ENCODE measurements around the gene NSMCE4A. TPM values are rescaled to one million over a fixed set of nuclear protein-coding genes. Genes with fewer than 3 reads are reported as not detected.
A peak's percentile ranks its signal among the peaks of the same experiment; 100 is the strongest.
"Not testable (repeated sequence)": the region's sequence is repeated elsewhere in the genome, so short reads cannot be mapped to it uniquely, and the experiment has no call there.

NSMCE4A gene
- total and polyA plus RNA-seq, 3 experiments from 2014 or later: 58.2 to 70.9 (median 67.8) TPM

DNA sequence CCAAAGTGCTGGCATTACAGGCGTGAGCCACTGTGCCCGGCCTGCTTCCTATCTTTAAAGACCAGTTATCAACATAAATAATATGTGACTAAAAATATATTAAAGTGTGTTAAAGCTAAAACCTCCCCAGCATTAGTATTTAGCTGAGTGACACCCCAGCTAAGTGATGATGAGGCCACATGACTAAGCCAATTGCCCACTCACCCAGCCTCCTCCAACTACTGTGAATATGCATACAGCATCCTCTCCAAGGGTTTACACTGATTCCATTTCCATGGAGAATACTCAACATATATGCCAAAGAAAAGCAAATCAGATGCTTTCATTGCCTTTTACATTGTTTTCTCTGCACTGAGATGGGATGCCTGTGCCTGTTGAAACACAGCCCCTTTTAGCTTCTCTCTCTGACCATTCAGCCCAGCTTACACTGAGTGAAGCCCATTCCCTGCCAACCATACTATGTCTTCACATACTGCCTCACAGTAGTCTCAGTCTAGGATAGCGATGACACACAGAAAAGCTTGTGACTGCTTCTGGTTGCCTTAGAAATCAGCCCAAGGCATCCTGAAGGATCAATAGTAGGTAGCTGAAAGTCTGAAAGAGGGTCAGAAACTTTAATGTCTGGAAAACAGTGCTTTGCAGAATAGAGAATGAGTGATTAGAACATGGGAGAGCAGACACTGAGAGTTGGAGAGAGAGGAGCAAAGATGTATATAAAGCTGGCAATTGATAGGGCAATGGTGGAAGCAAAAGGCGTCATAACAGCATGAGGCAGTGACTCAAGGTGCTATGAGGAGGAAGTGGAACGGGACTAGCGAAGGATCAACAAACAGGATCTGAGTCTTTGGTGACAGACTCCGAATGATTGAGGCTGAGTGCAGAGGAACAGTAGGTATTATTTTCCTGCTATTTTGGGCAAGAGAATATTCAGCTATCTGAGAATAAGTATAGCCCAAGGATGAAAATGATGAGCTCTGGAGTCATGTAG lies 27.4 kb downstream of the NSMCE4A start:
- Mint-ChIP-seq H3K9me3 (peaks cover 0 to 2% (median 0%) of the 10 kb centered on the region in 5 donors), H3K27ac (peak overlapping the region in 1 of 8 donors; percentile 5), H3K27me3 (peaks cover 0 to 3% of the 10 kb centered on the region in 2 donors), H3K4me1 (no peaks in the 10 kb centered on the region), H3K4me3 (no peak overlapping the region), H3K36me3 (peaks cover 0 to 7% (median 3%) of the 10 kb centered on the region in 3 donors)
- no peak overlapping the region for H3K27ac ChIP-seq (ENCODE audit: low read depth, low read length)
- no peak overlapping the region for H3K4me3 ChIP-seq (ENCODE audit: low read length)
- no peaks in the 10 kb centered on the region for H3K36me3 ChIP-seq (ENCODE audit: insufficient read depth, low read length)
- H3K4me1 ChIP-seq (ENCODE audit: insufficient read depth, low read length): no peaks in the 10 kb centered on the region
- CTCF ChIA-PET: no interaction called here
- H3K27me3 ChIP-seq (ENCODE audit: insufficient read depth, low read length, poor library complexity, severe bottlenecking): no peaks in the 10 kb centered on the region
- POLR2A ChIA-PET: interaction anchor here (0.6 kb wide), 1 partner anchor 390 kb away, joined by 3 read pairs; no protein-coding TSS in a partner anchor
- DNase-seq: no peak
- no peaks in the 10 kb centered on the region for H3K9me3 ChIP-seq (ENCODE audit: low read length)

DNA sequence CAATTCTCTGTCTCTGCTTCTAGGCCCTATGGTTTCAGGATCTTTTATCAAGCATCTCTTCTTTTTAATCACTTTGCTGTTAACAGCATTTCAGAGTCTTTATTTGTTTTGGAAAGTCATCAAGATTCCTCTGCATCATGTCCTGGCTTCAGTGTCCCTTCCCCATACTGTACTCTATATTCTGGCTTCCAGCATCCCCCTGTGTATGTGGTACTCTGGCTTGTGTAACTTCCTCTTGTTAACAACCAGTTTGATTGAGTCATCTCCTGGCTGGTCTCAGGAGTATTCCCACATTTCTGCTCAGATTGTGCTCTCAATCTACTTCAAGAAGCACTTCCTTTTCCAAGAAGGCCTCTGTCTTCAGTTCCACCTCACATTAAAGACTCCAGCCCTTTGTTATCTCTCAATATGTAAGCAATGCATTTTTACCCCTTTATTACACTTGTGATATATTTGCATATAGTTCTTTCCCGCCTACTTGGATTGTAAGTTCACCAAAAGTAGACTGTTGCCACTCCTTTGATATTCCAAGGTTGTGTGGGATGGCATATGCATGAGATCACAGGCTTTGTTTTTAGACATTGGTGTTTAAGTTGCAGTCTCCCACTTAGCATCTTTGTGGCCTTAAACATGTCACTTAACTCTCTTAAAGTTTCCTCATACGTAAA lies 32.1 kb downstream of the NSMCE4A start:
- ChIA-PET POLR2A (no interaction called here), CTCF (no interaction called here)
- H3K36me3 Mint-ChIP-seq: no peaks in the 10 kb centered on the region
- no peaks in the 10 kb centered on the region for H3K9me3 Mint-ChIP-seq
- Histone ChIP-seq H3K27me3 (ENCODE audit: insufficient read depth, low read length, poor library complexity, severe bottlenecking) (no peaks in the 10 kb centered on the region), H3K36me3 (ENCODE audit: insufficient read depth, low read length) (no peaks in the 10 kb centered on the region), H3K9me3 (ENCODE audit: low read length) (no peaks in the 10 kb centered on the region), H3K4me3 (ENCODE audit: low read length) (no peak overlapping the region), H3K27ac (ENCODE audit: low read depth, low read length) (no peak overlapping the region), H3K4me1 (ENCODE audit: insufficient read depth, low read length) (no peaks in the 10 kb centered on the region)
- no peaks in the 10 kb centered on the region for H3K4me1 Mint-ChIP-seq
- H3K27me3 Mint-ChIP-seq: peaks cover 8 to 17% of the 10 kb centered on the region in 2 donors
- H3K4me3 Mint-ChIP-seq: no peak overlapping the region
- H3K27ac Mint-ChIP-seq: no peak overlapping the region
- no peak for DNase-seq

DNA sequence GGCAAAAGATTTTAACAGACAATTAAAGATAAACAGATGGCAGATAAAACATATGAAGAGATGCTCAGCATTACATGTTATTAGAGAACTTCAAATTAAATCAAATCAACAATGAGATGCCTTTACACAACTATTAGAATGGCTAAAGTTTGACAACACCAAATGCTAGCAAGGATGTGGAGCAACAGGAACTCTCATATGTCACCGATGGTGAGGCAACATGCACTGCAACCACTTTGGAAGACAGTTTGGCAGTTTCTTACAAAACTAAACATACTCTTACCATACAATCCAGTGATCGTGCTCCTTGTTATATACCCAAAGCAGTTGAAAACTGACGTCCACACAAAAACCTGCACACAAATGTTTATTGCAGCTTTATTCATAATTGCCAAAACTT lies 33.5 kb downstream of the NSMCE4A start:
- Mint-ChIP-seq H3K36me3 (no peaks in the 10 kb centered on the region), H3K4me1 (no peaks in the 10 kb centered on the region), H3K9me3 (no peaks in the 10 kb centered on the region), H3K27ac (no peak overlapping the region), H3K4me3 (no peak overlapping the region), H3K27me3 (peaks cover 10 to 26% of the 10 kb centered on the region in 2 donors)
- ChIA-PET POLR2A (no interaction called here), CTCF (no interaction called here)
- H3K9me3 ChIP-seq (ENCODE audit: low read length): no peaks in the 10 kb centered on the region
- H3K27ac ChIP-seq (ENCODE audit: low read depth, low read length): no peak overlapping the region
- H3K27me3 ChIP-seq (ENCODE audit: insufficient read depth, low read length, poor library complexity, severe bottlenecking): no peaks in the 10 kb centered on the region
- no peak for DNase-seq
- no peaks in the 10 kb centered on the region for H3K4me1 ChIP-seq (ENCODE audit: insufficient read depth, low read length)
- no peak overlapping the region for H3K4me3 ChIP-seq (ENCODE audit: low read length)
- H3K36me3 ChIP-seq (ENCODE audit: insufficient read depth, low read length): no peaks in the 10 kb centered on the region

DNA sequence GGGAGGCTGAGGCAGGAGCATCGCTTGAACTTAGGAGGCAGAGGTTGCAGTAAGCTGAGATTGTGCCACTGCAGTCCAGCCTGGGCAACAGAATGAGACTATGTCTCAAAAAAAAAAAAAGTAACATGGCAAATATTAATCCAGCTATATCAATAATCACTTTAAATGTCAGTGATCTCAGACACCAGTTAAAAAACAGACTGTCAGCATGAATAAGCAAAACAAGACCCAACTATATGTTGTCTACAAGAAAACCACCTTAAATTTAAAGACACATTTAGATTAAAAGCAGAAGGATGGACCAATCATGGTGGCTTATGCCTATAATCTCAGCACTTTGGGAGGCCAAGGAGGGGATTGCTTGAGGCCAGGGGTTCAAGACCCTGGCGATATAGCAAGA lies 38.7 kb downstream of the NSMCE4A start:
- POLR2A ChIA-PET: no interaction called here
- H3K9me3 Mint-ChIP-seq: no peaks in the 10 kb centered on the region
- CTCF ChIA-PET: interaction anchor here (0.8 to 1.7 kb wide), 2 partner anchors 8 to 39 kb away, joined by 3 to 5 read pairs; partner anchors contain the start of genes ATE1 and NSMCE4A

DNA sequence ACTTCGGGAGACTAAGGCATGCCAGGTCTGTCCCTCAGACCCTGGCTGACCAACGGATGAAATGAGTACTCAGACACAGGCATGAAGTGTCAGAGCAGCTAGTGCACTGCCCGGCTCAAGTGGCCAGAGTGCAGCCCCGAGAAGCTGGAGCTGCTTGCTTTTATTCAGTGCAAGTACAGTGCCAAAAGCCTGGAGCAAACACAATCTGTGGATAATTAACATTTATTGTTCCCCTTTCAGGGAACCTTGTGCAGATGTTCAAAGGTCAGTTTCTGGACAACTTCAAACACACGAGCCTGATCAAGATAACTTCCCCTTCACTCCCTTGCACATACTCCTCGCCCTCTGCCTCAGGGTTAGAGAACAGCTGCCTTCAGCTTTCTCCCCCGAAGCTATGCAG lies 39.3 kb downstream of the NSMCE4A start:
- H3K4me3 Mint-ChIP-seq: no peak overlapping the region
- H3K4me1 Mint-ChIP-seq: peaks cover 0 to 6% (median 2%) of the 10 kb centered on the region in 3 donors
- Histone ChIP-seq H3K27me3 (ENCODE audit: insufficient read depth, low read length, poor library complexity, severe bottlenecking) (no peaks in the 10 kb centered on the region), H3K27ac (ENCODE audit: low read depth, low read length) (no peak overlapping the region), H3K9me3 (ENCODE audit: low read length) (no peaks in the 10 kb centered on the region), H3K36me3 (ENCODE audit: insufficient read depth, low read length) (no peaks in the 10 kb centered on the region), H3K4me3 (ENCODE audit: low read length) (no peak overlapping the region), H3K4me1 (ENCODE audit: insufficient read depth, low read length) (no peaks in the 10 kb centered on the region)
- no peaks in the 10 kb centered on the region for H3K9me3 Mint-ChIP-seq
- H3K36me3 Mint-ChIP-seq: no peaks in the 10 kb centered on the region
- peaks cover 8 to 28% of the 10 kb centered on the region in 2 donors for H3K27me3 Mint-ChIP-seq
- no peak overlapping the region for H3K27ac Mint-ChIP-seq
- POLR2A ChIA-PET: no interaction called here
- DNase-seq: no peak
- CTCF ChIA-PET: no interaction called here

More for the DNA sequence above, 38.7 kb downstream of the NSMCE4A start:
- Histone ChIP-seq H3K36me3 (ENCODE audit: insufficient read depth, low read length) (no peaks in the 10 kb centered on the region), H3K4me3 (ENCODE audit: low read length) (no peak overlapping the region), H3K27me3 (ENCODE audit: insufficient read depth, low read length, poor library complexity, severe bottlenecking) (no peaks in the 10 kb centered on the region), H3K4me1 (ENCODE audit: insufficient read depth, low read length) (no peaks in the 10 kb centered on the region), H3K9me3 (ENCODE audit: low read length) (no peaks in the 10 kb centered on the region), H3K27ac (ENCODE audit: low read depth, low read length) (no peak overlapping the region)
- no peak overlapping the region for H3K27ac Mint-ChIP-seq
- peaks cover 10 to 28% of the 10 kb centered on the region in 2 donors for H3K27me3 Mint-ChIP-seq
- H3K4me1 Mint-ChIP-seq: peaks cover 0 to under 1% (median 0%) of the 10 kb centered on the region in 3 donors
- no peak for DNase-seq
- no peak overlapping the region for H3K4me3 Mint-ChIP-seq
- H3K36me3 Mint-ChIP-seq: no peaks in the 10 kb centered on the region

DNA sequence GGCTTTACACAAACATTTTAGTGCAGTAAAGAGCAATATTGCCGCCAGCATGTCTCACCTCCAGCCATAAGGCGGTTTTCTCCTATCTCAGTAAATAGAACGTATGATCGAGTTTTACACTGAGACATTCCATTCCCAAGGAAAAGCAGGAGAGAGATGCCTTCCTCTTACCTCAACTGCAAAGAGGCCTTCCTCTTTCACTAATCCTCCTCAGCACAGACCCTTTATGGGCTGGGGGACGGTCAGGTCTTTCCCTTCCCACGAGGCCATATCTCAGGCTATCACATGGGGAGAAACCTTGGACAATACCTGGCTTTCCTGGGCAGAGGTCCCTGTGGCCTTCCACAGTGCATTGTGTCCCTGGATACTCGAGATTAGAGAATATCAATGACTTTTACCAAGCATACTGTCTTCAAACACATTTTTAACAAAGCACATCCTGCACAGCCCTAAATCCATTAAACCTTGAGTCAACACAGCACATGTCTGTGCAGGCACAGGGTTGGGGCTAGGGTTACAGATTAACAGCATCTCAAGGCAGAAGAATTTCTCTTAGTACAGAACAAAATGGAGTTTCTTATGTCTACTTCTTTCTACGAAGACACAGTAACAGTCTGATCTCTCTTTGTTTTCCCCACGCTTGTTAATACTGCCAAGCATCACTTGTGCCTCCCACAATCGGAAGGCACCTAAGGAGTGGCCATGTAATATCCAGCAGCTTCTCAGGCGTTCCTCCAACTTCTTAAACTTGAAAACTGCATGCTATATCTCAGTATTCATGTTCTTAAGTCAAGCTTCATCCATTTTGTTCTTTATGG lies 44.5 kb downstream of the NSMCE4A start:
- POLR2A ChIA-PET: not testable (repeated sequence)

DNA sequence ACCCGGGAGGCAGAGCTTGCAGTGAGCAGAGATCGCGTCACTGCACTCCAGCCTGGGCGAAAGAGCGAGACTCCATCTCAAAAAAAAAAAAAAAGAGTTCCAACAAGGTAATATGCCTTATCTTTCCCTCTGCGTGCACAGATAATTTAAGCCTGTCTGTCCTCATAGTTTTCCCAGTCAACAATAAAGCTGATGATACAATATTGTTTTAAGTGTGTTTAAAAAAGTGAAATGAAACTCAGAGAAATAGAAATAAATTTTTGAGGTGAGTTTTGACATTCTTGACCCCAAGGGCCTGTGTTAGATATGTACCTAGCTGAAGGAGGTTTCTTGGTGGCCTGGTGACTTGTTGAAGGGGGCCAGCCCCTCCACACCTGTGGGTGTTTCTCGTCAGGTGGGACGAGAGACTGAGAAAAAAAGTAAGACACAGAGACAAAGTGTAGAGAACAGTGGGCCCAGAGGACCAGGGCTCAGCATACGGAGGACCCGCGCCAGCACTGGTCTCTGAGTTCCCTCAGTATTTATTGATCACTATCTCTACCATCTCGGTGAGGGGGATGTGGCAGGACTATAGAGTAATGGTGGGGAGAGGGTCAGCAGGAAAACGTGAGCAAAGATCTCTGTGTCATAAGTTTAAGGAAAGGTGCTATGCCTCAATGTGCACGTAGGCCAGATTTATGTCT lies 45.3 kb downstream of the NSMCE4A start:
- peak overlapping the region; percentile 32 to 88 (median 64) for H3K4me3 Mint-ChIP-seq
- H3K4me1 ChIP-seq (ENCODE audit: insufficient read depth, low read length); POLR2A ChIA-PET; H3K9me3 Mint-ChIP-seq; H3K4me3 ChIP-seq (ENCODE audit: low read length); H3K27me3 ChIP-seq (ENCODE audit: insufficient read depth, low read length, poor library complexity, severe bottlenecking); H3K9me3 ChIP-seq (ENCODE audit: low read length); H3K36me3 ChIP-seq (ENCODE audit: insufficient read depth, low read length); H3K27ac ChIP-seq (ENCODE audit: low read depth, low read length); H3K27me3 Mint-ChIP-seq; DNase-seq; CTCF ChIA-PET: not testable (repeated sequence)
- peak overlapping the region; percentile 20 to 86 (median 56) for H3K27ac Mint-ChIP-seq
- peaks cover 0 to 13% (median 0%) of the 10 kb centered on the region in 3 donors for H3K36me3 Mint-ChIP-seq
- H3K4me1 Mint-ChIP-seq: peaks cover 21 to 46% (median 35%) of the 10 kb centered on the region in 3 donors

More for the DNA sequence above, 44.5 kb downstream of the NSMCE4A start:
- H3K36me3 ChIP-seq (ENCODE audit: insufficient read depth, low read length); CTCF ChIA-PET; H3K9me3 ChIP-seq (ENCODE audit: low read length); DNase-seq; H3K27me3 ChIP-seq (ENCODE audit: insufficient read depth, low read length, poor library complexity, severe bottlenecking); H3K9me3 Mint-ChIP-seq; H3K4me1 ChIP-seq (ENCODE audit: insufficient read depth, low read length); H3K4me3 ChIP-seq (ENCODE audit: low read length); H3K27me3 Mint-ChIP-seq; H3K27ac ChIP-seq (ENCODE audit: low read depth, low read length): not testable (repeated sequence)
- H3K27ac Mint-ChIP-seq: peak overlapping the region in 6 of 8 donors; percentile 12 to 86 (median 48)
- H3K4me1 Mint-ChIP-seq: peaks cover 17 to 39% (median 31%) of the 10 kb centered on the region in 3 donors
- H3K4me3 Mint-ChIP-seq: peak overlapping the region in 6 of 7 donors; percentile 40 to 88 (median 67)
- peaks cover 0 to 13% (median 0%) of the 10 kb centered on the region in 3 donors for H3K36me3 Mint-ChIP-seq
